GM12891 (cell line): Measurements from ENCODE around the gene KCND3.

ENCODE experiments used
- POLR2A ChIP-seq: IDR thresholded peaks from 2 replicates; pipeline ENCODE4 v1.6.1; 2011; ENCODE audit warnings: low read depth, low read length, control low read depth
- POLR2AphosphoS5 ChIP-seq: IDR thresholded peaks from 2 replicates; pipeline ENCODE4 v1.6.1; 2011; ENCODE audit warnings: low read depth, low read length, control low read depth
- TAF1 ChIP-seq: IDR thresholded peaks from 2 replicates; pipeline ENCODE4 v1.6.1; 2011; ENCODE audit warnings: low read depth, low read length, control low read depth

DNA sequence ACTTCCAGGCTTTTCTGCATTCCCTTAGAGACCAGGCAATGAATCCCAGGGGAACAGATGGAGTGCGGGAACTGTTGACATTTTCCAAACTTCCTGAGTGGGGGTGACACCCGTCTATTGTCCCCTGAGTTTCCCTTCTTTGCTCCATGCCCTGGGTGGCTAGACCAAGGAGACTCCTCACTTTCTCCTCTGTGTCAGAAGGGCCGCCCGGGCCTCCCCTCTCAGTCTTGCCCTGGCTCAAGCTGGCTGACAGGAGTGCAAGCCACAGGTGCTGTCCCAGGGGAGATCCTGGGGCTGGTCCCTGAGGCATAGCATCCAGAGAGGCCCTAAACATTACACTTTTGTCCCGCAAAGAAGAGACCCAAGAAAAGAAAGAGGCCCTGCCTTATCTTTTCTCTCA, 170.9 kb downstream of the KCND3 start:
- TF ChIP-seq TAF1 (no peak), POLR2AphosphoS5 (no peak), POLR2A (no peak)
